IgD-negative memory B cell (primary cell): Measurements from ENCODE around the gene RCAN3. TPM values are rescaled to one million over a fixed set of nuclear protein-coding genes. Genes with fewer than 3 reads are reported as not detected.
"Not testable (repeated sequence)": the region's sequence is repeated elsewhere in the genome, so short reads cannot be mapped to it uniquely, and the experiment has no call there.

Experiments
- H3K27ac Mint-ChIP-seq, 3 donors: one replicate each; pipeline ENCODE4 v1.8.0; 2020 to 2022; ENCODE audit warnings: mild to moderate bottlenecking in 3 of 3, mixed read lengths in 3 of 3, moderate library complexity in 1 of 3
- H3K27me3 Mint-ChIP-seq: one replicate; pipeline ENCODE4 v1.8.0; 2021; ENCODE audit warnings: mixed read lengths
- H3K36me3 Mint-ChIP-seq: one replicate; pipeline ENCODE4 v1.8.0; 2020; ENCODE audit warnings: mild to moderate bottlenecking, mixed read lengths
- H3K4me1 Mint-ChIP-seq, 3 donors: one replicate each; pipeline ENCODE4 v1.8.0; 2020 to 2022; ENCODE audit warnings: mixed read lengths in 3 of 3, mild to moderate bottlenecking in 1 of 3
- H3K4me3 Mint-ChIP-seq, 4 donors: one replicate each; pipeline ENCODE4 v1.8.0; 2020 to 2022; ENCODE audit warnings: mild to moderate bottlenecking in 4 of 4, mixed read lengths in 4 of 4, moderate library complexity in 3 of 4
- H3K9me3 Mint-ChIP-seq, 3 donors: one replicate each; pipeline ENCODE4 v1.8.0; 2020 to 2021; ENCODE audit warnings: mixed read lengths in 3 of 3, mild to moderate bottlenecking in 1 of 3
- polyA plus RNA-seq: library from polyadenylated mRNA; unstranded; fragments of 300-500 nt; fragmentation: Illumina TruSeq; gene quantifications from one replicate; pipeline ENCODE4 v1.2.3, GENCODE V29; 2021

Gene RCAN3
- polyA plus RNA-seq, 1 donor from 2014 or later, result 36.1 TPM

DNA sequence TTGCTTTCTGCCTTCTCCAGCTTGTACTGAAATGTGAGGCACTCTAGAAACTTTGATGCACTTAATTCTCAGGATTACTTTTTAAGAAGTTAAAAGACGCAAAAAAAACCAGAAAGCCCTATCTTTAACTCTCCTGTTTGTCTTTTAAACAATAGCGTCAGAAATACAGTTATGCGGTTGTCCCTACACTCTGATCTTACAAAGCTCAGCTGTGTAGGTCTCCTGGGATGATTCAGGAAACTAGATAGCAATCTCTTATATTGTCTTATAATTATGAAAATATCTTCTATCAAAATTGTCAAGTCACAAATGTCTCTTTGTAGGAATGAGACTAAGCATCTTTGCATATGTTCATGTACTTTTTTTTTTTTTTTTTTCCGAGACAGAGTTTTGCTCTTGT lies 26.9 kb upstream of the RCAN3 start:
- Mint-ChIP-seq H3K9me3 (no peaks in the 10 kb centered on the region), H3K27me3 (no peaks in the 10 kb centered on the region), H3K4me1 (peaks cover 0 to 4% (median 0%) of the 10 kb centered on the region in 3 donors), H3K27ac (no peak overlapping the region), H3K36me3 (peaks cover 8% of the 10 kb centered on the region), H3K4me3 (no peak overlapping the region)

- Mint-ChIP-seq H3K4me1 (peaks cover 8 to 11% (median 8%) of the 10 kb centered on the region in 3 donors), H3K9me3 (no peaks in the 10 kb centered on the region), H3K27me3 (no peaks in the 10 kb centered on the region), H3K27ac (peak overlapping the region in 2 of 3 donors; percentile 1 to 31), H3K4me3 (no peak overlapping the region), H3K36me3 (peaks cover 8% of the 10 kb centered on the region)
Measured at GRCh38 chr1:24476571-24476970, 26.1 kb upstream of the RCAN3 start.

GRCh38 chr1:24477309-24477708 lies 25.3 kb upstream of the RCAN3 start:
- Mint-ChIP-seq H3K4me1 (peaks cover 14 to 19% (median 15%) of the 10 kb centered on the region in 3 donors), H3K4me3 (no peak overlapping the region), H3K27me3 (no peaks in the 10 kb centered on the region), H3K36me3 (peaks cover 8% of the 10 kb centered on the region), H3K27ac (peak overlapping the region in 2 of 3 donors; percentile 1 to 61), H3K9me3 (no peaks in the 10 kb centered on the region)

DNA sequence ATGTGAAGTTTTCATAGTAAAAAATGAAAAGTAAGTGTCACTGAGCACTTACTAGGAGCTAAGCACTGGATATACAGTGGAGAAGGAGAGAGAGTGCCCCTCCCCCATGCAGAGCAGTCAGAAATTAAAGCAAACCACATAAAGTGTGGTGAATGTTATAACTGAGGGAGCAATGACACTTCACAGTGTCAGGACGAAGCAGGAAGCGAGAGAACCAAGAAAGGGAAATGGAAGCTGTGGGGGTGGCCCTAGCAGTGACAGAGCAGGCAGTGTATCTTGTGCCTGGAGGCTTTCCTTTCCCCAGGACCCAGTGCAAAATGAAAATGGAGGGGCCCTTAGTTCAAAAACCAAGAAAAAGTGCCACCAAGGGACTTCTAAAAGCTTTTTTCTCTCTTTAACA lies 21.5 kb upstream of the RCAN3 start:
- Mint-ChIP-seq H3K4me3 (peak overlapping the region; percentile 17 to 78 (median 32)), H3K27ac (peak overlapping the region; percentile 43 to 88 (median 88)), H3K4me1 (peaks cover 14 to 23% (median 21%) of the 10 kb centered on the region in 3 donors), H3K36me3 (peaks cover 5% of the 10 kb centered on the region), H3K27me3 (no peaks in the 10 kb centered on the region), H3K9me3 (no peaks in the 10 kb centered on the region)

DNA sequence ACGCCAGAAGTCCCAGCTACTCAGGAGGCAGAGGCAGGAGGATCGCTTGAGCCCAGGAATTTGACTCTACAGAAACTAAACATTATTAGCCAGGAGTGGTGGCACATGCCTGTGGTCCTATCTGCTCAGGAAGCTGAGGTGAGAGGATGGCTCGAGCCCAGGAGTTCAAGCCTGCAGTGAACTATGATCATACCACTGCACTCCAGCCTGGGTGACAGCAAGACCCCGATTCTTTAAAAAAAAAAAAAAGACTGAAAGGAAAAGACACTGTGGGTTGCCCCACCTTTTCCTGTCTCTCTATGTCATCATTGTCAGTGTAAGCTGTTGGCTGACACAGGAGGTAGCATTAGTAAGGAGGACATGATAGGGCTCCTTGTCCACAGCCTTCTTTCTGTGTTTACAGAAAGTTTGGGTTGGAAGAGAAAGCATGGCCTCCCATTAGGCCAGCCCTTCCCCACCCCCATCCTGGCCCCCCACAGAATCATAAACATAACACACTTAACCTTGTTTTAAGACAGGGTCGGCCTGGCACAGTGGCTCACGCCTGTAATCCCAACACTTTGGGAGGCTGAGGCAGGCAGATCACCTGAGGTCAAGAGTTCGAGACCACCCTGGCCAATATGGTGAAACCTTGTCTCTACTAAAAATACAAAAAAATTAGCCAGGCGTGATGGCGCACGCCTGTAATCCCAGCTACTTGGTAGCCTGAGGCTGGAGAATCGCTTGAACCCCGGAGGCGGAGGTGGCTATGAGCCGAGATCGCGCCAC lies 20.6 kb upstream of the RCAN3 start:
- H3K36me3 Mint-ChIP-seq, result peaks cover 4% of the 10 kb centered on the region

DNA sequence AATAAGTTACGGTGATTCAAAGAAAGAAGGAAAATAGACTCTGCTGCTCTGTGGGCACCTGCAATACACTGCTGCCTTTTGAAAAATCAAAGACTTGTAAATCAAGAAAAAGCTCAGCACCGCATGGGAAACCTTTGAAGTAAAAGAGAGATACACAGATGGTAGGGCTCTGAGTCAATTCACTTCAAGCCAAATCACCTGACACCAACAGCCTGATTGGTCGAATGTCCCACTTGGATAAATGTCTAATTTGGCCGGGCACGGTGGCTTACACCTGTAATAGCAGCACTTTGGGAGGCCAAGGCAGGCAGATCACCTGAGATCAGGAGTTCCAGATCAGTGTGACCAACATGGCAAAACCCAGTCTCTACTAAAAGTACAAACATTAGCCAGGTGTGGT lies 19.2 kb upstream of the RCAN3 start:
- Mint-ChIP-seq H3K4me3 (no peak overlapping the region), H3K36me3 (peaks cover 3% of the 10 kb centered on the region), H3K9me3 (peaks cover 0 to 2% (median 0%) of the 10 kb centered on the region in 3 donors), H3K27me3 (peaks cover 1% of the 10 kb centered on the region), H3K27ac (peak overlapping the region in 1 of 3 donors; percentile 78), H3K4me1 (peaks cover 20 to 30% (median 22%) of the 10 kb centered on the region in 3 donors)

More for the DNA sequence above, 20.6 kb upstream of the RCAN3 start:
- H3K27me3 Mint-ChIP-seq, result peaks cover 1% of the 10 kb centered on the region
- H3K4me3 Mint-ChIP-seq, result peak overlapping the region in 3 of 4 donors; percentile 54 to 78 (median 70)
- peaks cover 17 to 29% (median 21%) of the 10 kb centered on the region in 3 donors for H3K4me1 Mint-ChIP-seq
- peak overlapping the region; percentile 43 to 88 (median 88) for H3K27ac Mint-ChIP-seq
- H3K9me3 Mint-ChIP-seq, result no peaks in the 10 kb centered on the region

DNA sequence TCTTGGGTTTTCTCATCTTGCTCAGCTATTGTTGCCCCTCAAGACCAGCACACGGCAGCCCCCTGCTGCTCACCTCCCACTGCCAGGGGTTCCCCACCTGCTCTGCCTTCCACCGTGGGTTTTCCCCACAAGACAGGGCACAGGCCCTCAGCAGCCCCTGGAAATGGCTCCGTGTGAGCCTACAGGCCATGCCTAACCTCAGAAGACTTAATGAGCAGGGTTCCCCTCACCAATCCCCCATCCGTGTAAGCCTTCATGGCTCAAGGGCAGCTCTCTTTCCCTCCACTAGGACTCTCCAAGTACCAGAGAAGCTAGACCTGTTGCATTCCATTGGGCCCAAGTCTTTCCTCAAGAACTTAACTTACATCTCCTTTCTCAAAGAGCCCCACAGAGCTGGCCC lies 18.4 kb upstream of the RCAN3 start:
- Mint-ChIP-seq H3K9me3 (peaks cover 0 to 2% (median 0%) of the 10 kb centered on the region in 3 donors), H3K36me3 (peaks cover 3% of the 10 kb centered on the region), H3K27me3 (peaks cover 1% of the 10 kb centered on the region), H3K4me3 (peak overlapping the region in 1 of 4 donors; percentile 35), H3K4me1 (peaks cover 21 to 30% (median 22%) of the 10 kb centered on the region in 3 donors), H3K27ac (no peak overlapping the region)

- Mint-ChIP-seq H3K4me3 (peak overlapping the region in 1 of 4 donors; percentile 29), H3K27ac (peak overlapping the region in 1 of 3 donors; percentile 11), H3K4me1 (peaks cover 14 to 23% (median 15%) of the 10 kb centered on the region in 3 donors), H3K27me3 (peaks cover 1% of the 10 kb centered on the region), H3K9me3 (peaks cover 0 to 2% (median 0%) of the 10 kb centered on the region in 3 donors), H3K36me3 (peaks cover 3% of the 10 kb centered on the region)
Measured at GRCh38 chr1:24486331-24487065, 16.1 kb upstream of the RCAN3 start.

DNA sequence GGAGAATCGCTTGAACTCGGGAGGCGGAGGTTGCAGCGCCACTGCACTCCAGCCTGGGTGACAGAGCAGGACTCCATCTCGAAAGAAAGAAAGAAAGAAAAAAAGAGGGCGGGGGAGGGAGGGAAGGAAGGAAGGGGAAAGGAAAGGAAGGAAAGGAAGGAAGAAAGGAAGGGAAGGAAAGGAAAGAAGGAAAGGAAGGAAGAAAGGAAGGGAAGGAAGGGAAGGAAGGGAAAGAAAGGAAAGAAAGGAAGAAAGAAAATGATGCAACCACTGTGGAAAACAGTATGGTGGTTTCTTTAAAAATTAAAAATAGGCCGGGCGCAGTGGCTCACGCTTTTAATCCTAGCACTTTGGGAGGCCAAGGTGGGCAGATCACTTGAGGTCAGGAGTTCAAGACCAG lies 15.2 kb upstream of the RCAN3 start:
- peaks cover 1% of the 10 kb centered on the region for H3K27me3 Mint-ChIP-seq
- peaks cover 7 to 15% (median 7%) of the 10 kb centered on the region in 3 donors for H3K4me1 Mint-ChIP-seq
- H3K9me3 Mint-ChIP-seq, result peaks cover 0 to 2% (median 0%) of the 10 kb centered on the region in 3 donors
- no peak overlapping the region for H3K4me3 Mint-ChIP-seq
- H3K36me3 Mint-ChIP-seq, result peaks cover 3% of the 10 kb centered on the region
- H3K27ac Mint-ChIP-seq, result no peak overlapping the region

DNA sequence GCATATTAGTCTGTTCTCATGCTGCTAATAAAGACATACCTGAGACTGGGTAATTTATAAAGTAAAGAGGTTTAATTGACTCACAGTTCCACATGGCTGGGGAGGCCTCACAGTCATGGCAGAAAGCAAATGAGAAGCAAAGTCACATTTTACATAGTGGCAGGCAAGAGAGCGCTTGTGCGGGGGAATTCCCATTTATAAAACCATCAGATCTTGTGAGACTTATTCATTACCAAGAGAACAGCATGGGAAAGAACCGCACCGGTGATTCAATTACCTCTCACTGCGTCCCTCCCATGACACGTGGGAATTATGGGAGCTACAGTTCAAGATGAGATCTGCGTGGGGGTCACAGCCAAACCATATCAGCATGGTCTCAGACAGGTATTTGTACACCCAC lies 14.5 kb upstream of the RCAN3 start:
- not testable (repeated sequence) for H3K9me3 Mint-ChIP-seq, H3K36me3 Mint-ChIP-seq, H3K27me3 Mint-ChIP-seq, H3K4me3 Mint-ChIP-seq
- Mint-ChIP-seq H3K4me1 (peaks cover 5 to 15% (median 7%) of the 10 kb centered on the region in 3 donors), H3K27ac (peak overlapping the region in 1 of 3 donors; percentile 67)

GRCh38 chr1:24489674-24490073 lies 13.0 kb upstream of the RCAN3 start:
- H3K27me3 Mint-ChIP-seq, result peaks cover 1% of the 10 kb centered on the region
- H3K36me3 Mint-ChIP-seq, result no peaks in the 10 kb centered on the region
- no peak overlapping the region for H3K4me3 Mint-ChIP-seq
- peaks cover 0 to 2% (median 0%) of the 10 kb centered on the region in 3 donors for H3K9me3 Mint-ChIP-seq
- no peak overlapping the region for H3K27ac Mint-ChIP-seq
- H3K4me1 Mint-ChIP-seq, result peaks cover 5 to 11% (median 7%) of the 10 kb centered on the region in 3 donors

DNA sequence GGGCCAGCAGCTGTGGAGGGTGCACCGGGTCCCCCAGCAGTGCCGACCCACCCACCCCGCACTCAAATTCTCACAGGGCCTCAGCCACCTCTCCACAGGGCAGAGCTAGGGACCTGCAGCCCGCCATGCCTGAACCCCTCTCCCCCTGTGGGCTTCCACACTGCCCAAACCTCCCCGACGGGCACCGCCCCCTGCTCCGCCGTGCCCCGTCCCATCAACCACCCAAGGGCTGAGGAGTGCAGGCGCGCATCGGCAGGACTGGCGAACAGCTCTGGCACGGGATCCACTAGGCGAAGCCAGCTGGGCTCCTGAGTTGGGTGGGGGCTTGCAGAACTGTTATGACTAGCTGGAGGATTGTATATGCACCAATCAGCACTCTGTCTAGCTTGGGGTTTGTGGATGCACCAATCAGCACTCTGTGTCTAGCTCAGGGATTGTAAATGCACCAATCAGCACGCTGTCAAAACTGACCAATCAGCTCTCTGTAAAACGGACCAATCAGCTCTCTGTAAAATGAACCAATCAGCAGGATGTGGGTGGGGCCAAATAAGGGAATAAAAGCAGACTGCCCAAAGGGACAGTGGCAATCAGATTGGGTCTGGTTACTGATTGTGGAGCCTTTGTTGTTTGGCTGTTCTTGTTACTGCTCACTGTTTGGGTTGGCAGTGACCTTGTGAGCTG lies 12.4 kb upstream of the RCAN3 start:
- H3K4me1 Mint-ChIP-seq, result peaks cover 5 to 11% (median 7%) of the 10 kb centered on the region in 3 donors
- peaks cover 0 to 2% (median 0%) of the 10 kb centered on the region in 3 donors for H3K9me3 Mint-ChIP-seq
- no peak overlapping the region for H3K27ac Mint-ChIP-seq
- no peak overlapping the region for H3K4me3 Mint-ChIP-seq
- H3K27me3 Mint-ChIP-seq, result peaks cover 1% of the 10 kb centered on the region
- H3K36me3 Mint-ChIP-seq, result no peaks in the 10 kb centered on the region

GRCh38 chr1:24491577-24492360 lies 10.9 kb upstream of the RCAN3 start:
- Mint-ChIP-seq H3K27me3 (peaks cover under 1% of the 10 kb centered on the region), H3K27ac (peak overlapping the region in 1 of 3 donors; percentile 71), H3K4me1 (peaks cover 3 to 6% (median 5%) of the 10 kb centered on the region in 3 donors), H3K4me3 (no peak overlapping the region), H3K9me3 (peaks cover 0 to 2% (median 0%) of the 10 kb centered on the region in 3 donors), H3K36me3 (no peaks in the 10 kb centered on the region)

DNA sequence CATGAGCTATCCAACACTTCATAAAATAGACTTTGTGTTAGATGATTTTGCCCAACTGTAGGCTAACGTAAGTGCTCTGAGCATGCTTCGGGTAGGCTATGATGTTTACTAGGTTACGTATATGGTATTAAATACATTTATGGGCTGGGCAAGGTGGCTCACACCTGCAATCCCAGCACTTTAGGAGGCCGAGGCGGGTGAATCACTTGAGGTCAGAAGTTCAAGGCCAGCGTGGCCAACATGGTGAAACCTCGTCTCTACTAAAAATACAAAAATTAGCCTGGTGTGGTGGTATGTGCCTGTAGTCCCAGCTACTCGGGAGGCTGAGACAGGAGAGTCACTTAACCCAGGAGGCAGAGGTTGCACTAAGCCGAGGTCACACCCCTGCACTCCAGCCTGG lies 9.7 kb upstream of the RCAN3 start:
- H3K4me3 Mint-ChIP-seq, H3K27ac Mint-ChIP-seq, H3K4me1 Mint-ChIP-seq: not testable (repeated sequence)

More for the DNA sequence above, 9.7 kb upstream of the RCAN3 start:
- not testable (repeated sequence) for H3K36me3 Mint-ChIP-seq, H3K27me3 Mint-ChIP-seq, H3K9me3 Mint-ChIP-seq
